H1 (cell line): ENCODE measurements around the gene NIPAL3. TPM values are rescaled to one million over a fixed set of nuclear protein-coding genes. Genes with fewer than 3 reads are reported as not detected.

ENCODE experiments used
- EP300 ChIP-seq, 2 experiments: IDR thresholded peaks; 1 replicate in 1 of 2; 2 replicates in 1 of 2; pipeline ENCODE4 v1.6.1; 2011 to 2012; ENCODE audit warnings: low read depth in 2 of 2, low read length in 2 of 2, mild to moderate bottlenecking in 2 of 2, borderline replicate concordance in 1 of 2, inconsistent platforms in 1 of 2, moderate library complexity in 1 of 2
- POLR2A ChIP-seq, 2 experiments: IDR thresholded peaks; 1 replicate in 1 of 2; 2 replicates in 1 of 2; pipeline ENCODE4 v1.6.1; 2011; ENCODE audit warnings: low read depth in 2 of 2, low read length in 2 of 2, mild to moderate bottlenecking in 2 of 2; ENCODE audit errors: control extremely low read depth in 1 of 2
- polyA plus RNA-seq, 7 experiments: library from polyadenylated mRNA; depleted of rRNA in 3 of 7; stranded (reverse) in 5 of 7; unstranded in 2 of 7; fragments of >200 nt in 5 of 7; fragments of 200-250 nt in 2 of 7; gene quantifications; 1 replicate in 5 of 7; 2 replicates in 1 of 7; 4 replicates in 1 of 7; pipeline versions ENCODE4 v1.2.1 to v1.2.3, GENCODE V29; 2011 to 2013; ENCODE audit warnings: missing spikeins in 2 of 7, mixed read lengths in 2 of 7
- total RNA-seq: library from RNA; stranded (reverse); fragmentation: NEBNext Ultra II Directional; extraction: Animal tissue kit (Norgen Biotek cat#: 25700); gene quantifications from 2 replicates; pipeline ENCODE4 v1.2.1, GENCODE V29; 2021

The NIPAL3 gene
- total and polyA plus RNA-seq, 2 of the 8 experiments (the other 6 are each of a cell fraction or from before 2014, with no cell fraction given) = 8.8 to 11.0 TPM

- no peak for TF ChIP-seq POLR2A (IDR thresholded peaks at IDR 0.05; ENCODE audit: control extremely low read depth in 1 of 2, low read depth in 2 of 2, low read length in 2 of 2)
- no peak for TF ChIP-seq EP300 (IDR thresholded peaks at IDR 0.05; ENCODE audit: borderline replicate concordance in 1 of 2, low read depth in 2 of 2, low read length in 2 of 2)
Observed at GRCh38 chr1:24403806-24404205, 11.8 kb upstream of the NIPAL3 start (continued).
